CD14-positive monocyte (primary cell): Measurements from ENCODE around the gene CATSPER1. TPM values are rescaled to one million over a fixed set of nuclear protein-coding genes. Genes with fewer than 3 reads are reported as not detected.
A peak's percentile ranks its signal among the peaks of the same experiment; 100 is the strongest.

Source experiments
- DNase-seq, 3 donors: peaks; one replicate each; pipeline ENCODE4 v3.0.0-alpha.2; 2011 to 2022
- H2AFZ ChIP-seq: 2 replicates; pipeline ENCODE4 v1.6.0; 2012; ENCODE audit warnings: mild to moderate bottlenecking, low read depth, low read length, inconsistent platforms; ENCODE audit not compliant: insufficient read depth, poor library complexity, severe bottlenecking
- H3K27ac ChIP-seq, 2 donors: 1 replicate in 1 of 2; 2 replicates in 1 of 2; pipeline ENCODE4 v1.5.1; 2012 to 2013; ENCODE audit warnings: low read length in 2 of 2, control low read depth in 1 of 2, inconsistent platforms in 1 of 2, low read depth in 1 of 2, mild to moderate bottlenecking in 1 of 2
- H3K27me3 ChIP-seq, 2 donors: one replicate each; pipeline versions ENCODE4 v1.6.0 to v1.6.1; 2011 to 2013; ENCODE audit warnings: low read length in 2 of 2; ENCODE audit not compliant: control insufficient read depth in 2 of 2, insufficient read depth in 2 of 2
- H3K36me3 ChIP-seq, 2 donors: replicated peaks in 1 of 2; 1 replicate in 1 of 2; 2 replicates in 1 of 2; pipeline versions ENCODE4 v1.5.1 to v1.6.1; 2012 to 2013; ENCODE audit warnings: low read length in 2 of 2, control low read depth in 1 of 2, inconsistent platforms in 1 of 2, mild to moderate bottlenecking in 1 of 2; ENCODE audit not compliant: insufficient read depth in 2 of 2, control insufficient read depth in 1 of 2
- H3K4me1 ChIP-seq, 2 donors: 1 replicate in 1 of 2; 2 replicates in 1 of 2; pipeline versions ENCODE4 v1.5.1 to v1.6.1; 2012 to 2013; ENCODE audit warnings: low read length in 2 of 2, control low read depth in 1 of 2, inconsistent platforms in 1 of 2, mild to moderate bottlenecking in 1 of 2, moderate library complexity in 1 of 2; ENCODE audit not compliant: insufficient read depth in 2 of 2, control insufficient read depth in 1 of 2
- H3K4me2 ChIP-seq: replicated peaks from 2 replicates; pipeline ENCODE3; 2012; ENCODE audit warnings: low read length, moderate library complexity, mild to moderate bottlenecking; ENCODE audit not compliant: poor library complexity, severe bottlenecking; ENCODE audit errors: extremely low read depth
- H3K4me3 ChIP-seq, 3 experiments: fragments of 200-600 bp in 1 of 3; sonication (generic) in 1 of 3; replicated peaks in 1 of 3; 1 replicate in 2 of 3; 2 replicates in 1 of 3; pipeline ENCODE4 v1.5.1; 2011 to 2013; ENCODE audit warnings: low read length in 3 of 3, mild to moderate bottlenecking in 3 of 3, control low read depth in 2 of 3, low read depth in 2 of 3, inconsistent platforms in 1 of 3, moderate library complexity in 1 of 3
- H3K79me2 ChIP-seq: 2 replicates; pipeline ENCODE4 v1.6.0; 2012; ENCODE audit warnings: mild to moderate bottlenecking, control low read depth, inconsistent platforms, low read length, moderate library complexity; ENCODE audit not compliant: insufficient read depth
- H3K9ac ChIP-seq: 2 replicates; pipeline ENCODE4 v1.6.0; 2017; ENCODE audit warnings: low read length, mild to moderate bottlenecking; ENCODE audit not compliant: insufficient read depth, poor library complexity, severe bottlenecking
- H3K9me3 ChIP-seq, 2 donors: replicated peaks in 1 of 2; 1 replicate in 1 of 2; 2 replicates in 1 of 2; pipeline versions ENCODE4 v1.5.1 to v1.6.1; 2012 to 2013; ENCODE audit warnings: low read length in 2 of 2, control low read depth in 1 of 2; ENCODE audit not compliant: control insufficient read depth in 1 of 2, insufficient read depth in 1 of 2
- H4K20me1 ChIP-seq: 2 replicates; pipeline ENCODE4 v1.6.0; 2012; ENCODE audit warnings: mild to moderate bottlenecking, low read length, control low read depth, moderate library complexity; ENCODE audit not compliant: insufficient read depth
- H3K27ac Mint-ChIP-seq, 7 donors: one replicate each; pipeline ENCODE4 v1.8.0; 2020; ENCODE audit warnings: mild to moderate bottlenecking in 7 of 7, mixed read lengths in 7 of 7, moderate library complexity in 6 of 7, inconsistent platforms in 2 of 7
- H3K27me3 Mint-ChIP-seq, 3 donors: one replicate each; pipeline ENCODE4 v1.8.0; 2021 to 2022; ENCODE audit warnings: low read depth in 3 of 3, mild to moderate bottlenecking in 3 of 3, mixed read lengths in 3 of 3, moderate library complexity in 3 of 3, inconsistent platforms in 1 of 3
- H3K36me3 Mint-ChIP-seq, 2 donors: one replicate each; pipeline ENCODE4 v1.8.0; 2020; ENCODE audit warnings: mixed read lengths in 2 of 2, inconsistent platforms in 1 of 2, mild to moderate bottlenecking in 1 of 2
- H3K4me1 Mint-ChIP-seq: one replicate; pipeline ENCODE4 v1.8.0; 2020; ENCODE audit warnings: mild to moderate bottlenecking, mixed read lengths
- H3K4me3 Mint-ChIP-seq, 2 donors: one replicate each; pipeline ENCODE4 v1.8.0; 2020; ENCODE audit warnings: mild to moderate bottlenecking in 2 of 2, mixed read lengths in 2 of 2, moderate library complexity in 1 of 2
- H3K9me3 Mint-ChIP-seq, 7 donors: one replicate each; pipeline ENCODE4 v1.8.0; 2020 to 2022; ENCODE audit warnings: mixed read lengths in 7 of 7, mild to moderate bottlenecking in 6 of 7, moderate library complexity in 6 of 7, inconsistent platforms in 2 of 7
- CTCF ChIP-seq: fragments of 200-600 bp; IDR thresholded peaks from one replicate; pipeline ENCODE4 v1.8.0; 2022; ENCODE audit warnings: antibody characterized with exemption, mild to moderate bottlenecking
- WGBS: methylation state at CpG from one replicate; pipeline ENCODE4 v1.1.5; 2013; ENCODE audit warnings: missing lambda C conversion rate; ENCODE audit not compliant: insufficient coverage; 5-methylcytosine and 5-hydroxymethylcytosine counted together
- intact Hi-C, 2 donors: fragments of 100-400 bp; cut with micrococcal nuclease; formaldehyde crosslinking; loops; one replicate each; pipeline versions ENCODE4 v1.15.0 to v1.15.1; 2023
- polyA plus RNA-seq, 3 donors: library from polyadenylated mRNA; depleted of rRNA in 1 of 3; unstranded in 2 of 3; stranded (reverse) in 1 of 3; fragments of 300-500 nt in 2 of 3; fragments of >200 nt in 1 of 3; fragmentation: Illumina TruSeq in 2 of 3; gene quantifications; 1 replicate in 2 of 3; 2 replicates in 1 of 3; pipeline ENCODE4 v1.2.3, GENCODE V29; 2012 to 2021

Gene CATSPER1
- polyA plus RNA-seq, 3 donors: 15.4 to 24.1 (median 22.0) TPM

GRCh38 chr11:66020212-66020611 is 6.1 kb downstream of the CATSPER1 start:
- Mint-ChIP-seq H3K36me3 (peaks cover 20 to 29% of the 10 kb centered on the region in 2 donors), H3K4me3 (peak overlapping the region; percentile 43 to 77)
- peak overlapping the region; percentile 31 to 91 for H3K27ac ChIP-seq

GRCh38 chr11:66017321-66017720 is 9.0 kb downstream of the CATSPER1 start:
- Histone ChIP-seq H2AFZ (no peak overlapping the region), H3K9ac (no peak overlapping the region)
- intact Hi-C loops: no loop called here

More at GRCh38 chr11:66020212-66020611, 6.1 kb downstream of the CATSPER1 start:
- peak overlapping the region; percentile 77 to 96 (median 91) for H3K27ac Mint-ChIP-seq
- peak in 2 of 3 donors; percentile 6 to 24 for DNase-seq
- Histone ChIP-seq H3K36me3 (peaks cover 8 to 9% of the 10 kb centered on the region in 2 donors), H3K4me2 (peak overlapping the region; percentile 70), H3K79me2 (peaks cover 11% of the 10 kb centered on the region), H3K27me3 (peaks cover 0 to 4% of the 10 kb centered on the region in 2 donors), H3K4me3 (peak overlapping the region in 1 of 3 experiments; percentile 69), H3K4me1 (peaks cover 35 to 36% of the 10 kb centered on the region in 2 donors), H2AFZ (peak overlapping the region; percentile 68), H3K9ac (peak overlapping the region; percentile 69), H3K9me3 (no peaks in the 10 kb centered on the region), H4K20me1 (no peaks in the 10 kb centered on the region)
- H3K4me1 Mint-ChIP-seq: peaks cover 33% of the 10 kb centered on the region
- WGBS: 91% methylated on average over 5 of the region's 8 CpGs
- intact Hi-C loops: loop anchor here in 1 of 2 donors (5.0 kb wide), 1 partner anchor 33 kb away; no protein-coding TSS in a partner anchor
- peaks cover 0 to 2% (median 0%) of the 10 kb centered on the region in 7 donors for H3K9me3 Mint-ChIP-seq
- TF ChIP-seq CTCF: no peak
- peaks cover 9 to 11% (median 10%) of the 10 kb centered on the region in 3 donors for H3K27me3 Mint-ChIP-seq

More at GRCh38 chr11:66017321-66017720, 9.0 kb downstream of the CATSPER1 start:
- Histone ChIP-seq H4K20me1 (no peaks in the 10 kb centered on the region), H3K36me3 (peaks cover 8 to 9% of the 10 kb centered on the region in 2 donors), H3K4me1 (peaks cover 58 to 60% of the 10 kb centered on the region in 2 donors), H3K4me2 (no peak overlapping the region), H3K9me3 (no peaks in the 10 kb centered on the region), H3K79me2 (peaks cover 11% of the 10 kb centered on the region), H3K27me3 (peaks cover 0 to under 1% of the 10 kb centered on the region in 2 donors), H3K27ac (no peak overlapping the region), H3K4me3 (no peak overlapping the region)
- WGBS: 85% methylated on average over 3 of the region's 4 CpGs
- Mint-ChIP-seq H3K27ac (no peak overlapping the region), H3K27me3 (peaks cover 4 to 6% (median 6%) of the 10 kb centered on the region in 3 donors), H3K36me3 (peaks cover 20 to 29% of the 10 kb centered on the region in 2 donors), H3K4me3 (no peak overlapping the region), H3K9me3 (peaks cover 0 to 2% (median 0%) of the 10 kb centered on the region in 7 donors), H3K4me1 (peaks cover 55% of the 10 kb centered on the region)
- no peak for DNase-seq
- TF ChIP-seq CTCF: no peak
